Measurements from ENCODE around the gene ROPN1.

DNA sequence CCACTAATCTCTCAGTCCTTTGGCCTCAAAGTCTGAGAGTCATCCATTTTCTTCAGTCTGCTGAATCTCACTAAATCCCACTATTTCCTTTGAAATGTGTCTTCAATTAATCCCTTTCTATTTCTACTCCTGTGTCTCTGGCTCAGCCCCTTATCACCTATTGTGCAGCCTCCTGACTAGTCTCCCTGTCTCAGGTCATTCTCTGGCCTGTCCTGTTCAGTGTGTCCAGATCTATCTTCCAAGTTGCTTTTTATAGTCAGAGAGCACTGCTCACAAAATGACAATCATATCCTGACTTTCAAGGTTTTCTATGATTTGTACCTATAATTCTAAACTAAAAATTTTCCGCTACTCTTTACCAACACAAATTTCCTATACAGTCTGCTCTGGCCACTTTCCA is 7.6 kb downstream of the ROPN1 start:
- TF ChIP-seq, protein P1, sequence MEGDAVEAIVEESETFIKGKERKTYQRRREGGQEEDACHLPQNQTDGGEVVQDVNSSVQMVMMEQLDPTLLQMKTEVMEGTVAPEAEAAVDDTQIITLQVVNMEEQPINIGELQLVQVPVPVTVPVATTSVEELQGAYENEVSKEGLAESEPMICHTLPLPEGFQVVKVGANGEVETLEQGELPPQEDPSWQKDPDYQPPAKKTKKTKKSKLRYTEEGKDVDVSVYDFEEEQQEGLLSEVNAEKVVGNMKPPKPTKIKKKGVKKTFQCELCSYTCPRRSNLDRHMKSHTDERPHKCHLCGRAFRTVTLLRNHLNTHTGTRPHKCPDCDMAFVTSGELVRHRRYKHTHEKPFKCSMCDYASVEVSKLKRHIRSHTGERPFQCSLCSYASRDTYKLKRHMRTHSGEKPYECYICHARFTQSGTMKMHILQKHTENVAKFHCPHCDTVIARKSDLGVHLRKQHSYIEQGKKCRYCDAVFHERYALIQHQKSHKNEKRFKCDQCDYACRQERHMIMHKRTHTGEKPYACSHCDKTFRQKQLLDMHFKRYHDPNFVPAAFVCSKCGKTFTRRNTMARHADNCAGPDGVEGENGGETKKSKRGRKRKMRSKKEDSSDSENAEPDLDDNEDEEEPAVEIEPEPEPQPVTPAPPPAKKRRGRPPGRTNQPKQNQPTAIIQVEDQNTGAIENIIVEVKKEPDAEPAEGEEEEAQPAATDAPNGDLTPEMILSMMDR (tag by site-specific recombination; IDR thresholded peaks at IDR 0.05) = no peak
- no peak for TF ChIP-seq ZNF777 (tag by site-specific recombination; IDR thresholded peaks at IDR 0.05; ENCODE audit: borderline replicate concordance)
- no peak for TF ChIP-seq ZNF596 (tag by site-specific recombination; IDR thresholded peaks at IDR 0.05)
- no peak for TF ChIP-seq GLI2 (tag by site-specific recombination; IDR thresholded peaks at IDR 0.05; ENCODE audit: borderline replicate concordance, low read depth)
